GM12872 (cell line): ENCODE results near the gene ACVRL1.

Experiments used
- TF ChIP-seq, protein P1 (sequence below): IDR thresholded peaks from 3 replicates; pipeline ENCODE4 v1.5.1; 2011; ENCODE audit warnings: low read depth, mild to moderate bottlenecking, low read length, moderate library complexity; ENCODE audit not compliant: insufficient read depth

Gene ACVRL1

DNA sequence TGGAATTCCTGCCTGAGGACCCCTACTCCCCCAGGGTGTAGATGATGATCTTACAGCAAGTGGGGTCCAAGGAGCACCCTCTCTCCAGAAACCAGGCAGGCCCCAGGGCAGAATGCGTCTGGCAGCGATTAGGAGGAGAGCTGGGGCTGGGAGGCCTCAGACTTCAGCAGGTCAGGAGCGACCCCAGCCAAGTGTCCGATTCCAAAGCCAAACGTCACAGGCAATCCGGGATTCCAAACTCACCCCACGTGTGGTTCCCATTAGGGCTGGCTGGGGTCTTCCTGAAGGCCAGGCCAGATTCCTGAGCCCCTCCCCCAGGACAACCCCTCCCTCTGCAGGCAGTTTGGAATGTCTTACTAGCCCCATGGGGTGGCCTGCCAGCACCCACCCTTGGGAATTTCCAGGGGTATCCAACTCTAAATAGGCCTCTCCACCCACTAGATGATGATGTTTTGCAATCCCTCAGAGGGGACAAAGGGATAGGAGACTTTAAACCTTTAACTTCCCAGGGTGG lies 41.5 kb upstream of the ACVRL1 start:
- TF ChIP-seq, protein P1, sequence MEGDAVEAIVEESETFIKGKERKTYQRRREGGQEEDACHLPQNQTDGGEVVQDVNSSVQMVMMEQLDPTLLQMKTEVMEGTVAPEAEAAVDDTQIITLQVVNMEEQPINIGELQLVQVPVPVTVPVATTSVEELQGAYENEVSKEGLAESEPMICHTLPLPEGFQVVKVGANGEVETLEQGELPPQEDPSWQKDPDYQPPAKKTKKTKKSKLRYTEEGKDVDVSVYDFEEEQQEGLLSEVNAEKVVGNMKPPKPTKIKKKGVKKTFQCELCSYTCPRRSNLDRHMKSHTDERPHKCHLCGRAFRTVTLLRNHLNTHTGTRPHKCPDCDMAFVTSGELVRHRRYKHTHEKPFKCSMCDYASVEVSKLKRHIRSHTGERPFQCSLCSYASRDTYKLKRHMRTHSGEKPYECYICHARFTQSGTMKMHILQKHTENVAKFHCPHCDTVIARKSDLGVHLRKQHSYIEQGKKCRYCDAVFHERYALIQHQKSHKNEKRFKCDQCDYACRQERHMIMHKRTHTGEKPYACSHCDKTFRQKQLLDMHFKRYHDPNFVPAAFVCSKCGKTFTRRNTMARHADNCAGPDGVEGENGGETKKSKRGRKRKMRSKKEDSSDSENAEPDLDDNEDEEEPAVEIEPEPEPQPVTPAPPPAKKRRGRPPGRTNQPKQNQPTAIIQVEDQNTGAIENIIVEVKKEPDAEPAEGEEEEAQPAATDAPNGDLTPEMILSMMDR, result no peak

DNA sequence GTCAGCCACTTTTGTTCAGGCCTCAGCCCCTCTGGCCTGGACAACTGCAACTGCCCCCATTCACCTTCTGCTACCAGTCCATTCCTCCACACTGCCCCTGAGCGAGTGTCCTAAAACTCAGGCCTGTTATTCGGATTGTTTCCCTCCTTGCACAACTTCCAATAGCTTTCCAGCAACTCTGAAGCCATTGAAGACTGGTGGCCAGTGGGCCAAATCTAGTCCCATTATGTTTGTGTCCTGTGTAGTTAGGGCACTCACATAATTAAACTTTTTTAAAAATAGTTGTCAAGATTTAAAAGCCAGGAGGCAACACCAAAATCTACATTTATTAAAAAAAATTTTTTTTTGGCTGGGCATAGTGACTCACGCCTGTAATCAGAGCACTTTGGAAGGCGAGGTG lies 41.0 kb upstream of the ACVRL1 start:
- TF ChIP-seq, protein P1, result no peak

DNA sequence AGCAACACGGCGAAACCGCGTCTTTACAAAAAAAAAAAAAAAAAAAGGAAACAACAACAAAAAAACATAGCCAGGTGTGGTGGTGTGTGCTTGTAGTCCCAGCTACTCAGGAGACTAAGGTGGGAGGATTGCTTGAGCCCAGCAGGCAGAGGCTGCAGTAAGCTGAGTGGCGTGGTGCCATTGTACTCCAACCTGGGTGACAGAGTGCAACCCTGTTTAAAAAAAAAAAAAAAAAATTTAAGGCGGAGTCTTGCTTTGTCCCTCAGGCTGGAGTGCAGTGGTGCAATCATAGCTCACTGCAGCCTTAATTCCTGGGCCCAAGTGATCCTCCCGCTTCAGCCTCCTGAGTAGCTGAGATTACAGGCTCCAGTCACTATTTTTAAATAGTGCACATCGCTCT lies 40.5 kb upstream of the ACVRL1 start:
- TF ChIP-seq, protein P1, result no peak

DNA sequence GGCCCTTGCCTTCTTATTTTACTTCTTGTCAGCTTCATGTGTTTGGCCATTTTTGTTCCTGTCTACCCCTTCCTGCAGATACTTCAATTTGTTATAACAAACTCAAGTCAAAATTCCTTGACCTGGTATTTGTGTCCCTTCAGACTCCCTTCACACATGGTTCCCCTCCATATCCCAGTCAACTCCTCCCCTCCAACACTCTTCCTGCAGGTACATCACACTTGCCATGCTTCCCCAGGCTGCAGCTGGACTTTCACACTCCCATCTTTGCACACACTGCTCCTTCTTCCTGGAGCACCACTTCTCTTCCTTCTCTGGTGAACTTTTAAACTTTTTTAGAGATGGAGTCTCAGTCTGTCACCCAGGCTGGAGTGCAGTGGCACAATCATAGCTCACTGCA lies 39.9 kb upstream of the ACVRL1 start:
- TF ChIP-seq, protein P1, result no peak

DNA sequence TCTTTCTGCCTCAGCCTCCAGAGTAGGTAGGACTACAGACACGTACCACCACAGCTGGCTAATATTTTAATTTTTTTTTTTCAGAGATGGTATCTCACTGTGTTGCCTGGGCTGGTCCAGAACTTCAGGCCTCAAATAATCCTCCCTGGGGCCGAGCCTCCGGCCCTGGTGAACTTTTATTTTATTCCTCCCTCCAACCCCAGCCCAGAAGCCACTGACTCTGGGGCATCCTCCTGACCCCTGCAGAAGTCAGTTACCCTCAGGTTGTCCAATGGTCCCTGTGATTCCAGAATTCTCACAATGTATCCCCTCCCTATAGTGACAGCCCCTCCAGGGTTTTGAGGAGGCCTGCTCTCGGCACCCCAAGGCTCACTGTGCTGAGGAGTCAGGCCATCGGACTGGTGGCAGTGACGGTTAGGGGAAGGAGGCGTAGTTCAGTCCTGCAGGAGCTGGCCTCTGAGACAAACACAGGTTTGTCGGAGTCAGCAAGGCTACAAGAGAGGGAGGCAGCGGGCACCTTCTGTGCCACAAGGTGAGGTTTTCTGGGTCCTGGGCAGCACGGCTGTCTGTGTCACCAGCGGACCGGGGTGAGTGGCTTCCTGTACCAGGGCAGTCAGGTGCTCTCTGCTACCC lies 39.4 kb upstream of the ACVRL1 start:
- TF ChIP-seq, protein P1, result no peak

DNA sequence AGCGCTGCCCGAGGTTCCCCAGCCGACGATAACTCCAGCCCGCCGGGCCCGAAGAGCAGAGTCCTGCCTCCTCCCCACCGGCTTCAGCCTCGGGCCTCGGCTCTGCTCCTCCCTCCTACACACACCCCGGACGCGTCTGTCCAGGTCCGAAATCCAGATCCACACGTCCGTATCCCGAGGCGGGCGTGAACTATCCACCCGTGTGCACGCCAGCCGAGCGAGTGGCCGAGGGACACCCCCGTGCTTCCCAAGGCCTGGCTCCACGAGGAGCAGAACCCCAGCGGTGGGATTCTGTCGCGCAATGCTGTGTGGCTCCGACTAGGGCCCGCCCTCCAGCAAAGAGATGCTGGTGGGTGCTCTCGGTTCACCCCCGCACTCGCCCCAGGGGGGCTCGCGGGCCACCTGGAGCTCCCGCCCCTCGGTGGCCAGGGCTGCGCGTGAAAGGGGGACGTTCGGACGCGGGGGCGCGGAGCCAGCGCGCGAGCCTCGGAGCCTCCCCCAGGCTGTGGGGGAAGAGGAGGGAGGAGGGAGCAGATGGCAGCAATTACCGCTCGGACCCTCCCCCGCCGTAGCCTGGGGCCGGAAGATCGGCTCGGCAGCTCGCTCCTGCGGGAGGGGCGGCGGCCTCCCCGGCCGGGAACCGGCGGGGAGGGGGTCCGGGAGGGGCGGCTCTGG lies 38.3 kb upstream of the ACVRL1 start:
- TF ChIP-seq, protein P1, result no peak

DNA sequence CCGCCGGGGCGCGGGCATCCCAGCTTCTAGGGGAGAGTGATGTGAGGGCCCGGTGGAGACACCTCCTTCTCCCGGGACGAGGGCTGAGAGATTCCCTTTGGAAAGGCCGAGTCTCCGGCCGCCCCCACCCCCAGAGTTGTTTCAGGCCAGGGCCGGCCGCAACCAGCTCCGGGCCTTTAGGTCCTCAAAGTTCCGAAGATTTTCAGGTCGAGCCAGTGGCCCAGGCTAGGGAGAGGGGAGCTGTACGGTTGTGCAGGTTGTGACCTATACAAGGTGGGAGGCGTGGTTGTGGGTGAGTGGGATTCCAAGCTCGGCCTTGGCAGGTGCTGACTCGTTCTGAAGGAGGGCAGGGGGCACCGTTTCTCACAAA lies 37.8 kb upstream of the ACVRL1 start:
- TF ChIP-seq, protein P1, result no peak
